Measurements from ENCODE around the gene TCAF1. TPM values are rescaled to one million over a fixed set of nuclear protein-coding genes. Genes with fewer than 3 reads are reported as not detected.

TCAF1 gene
- total RNA-seq, 2 experiments from 2014 or later, result 14.6 to 15.5 TPM

DNA sequence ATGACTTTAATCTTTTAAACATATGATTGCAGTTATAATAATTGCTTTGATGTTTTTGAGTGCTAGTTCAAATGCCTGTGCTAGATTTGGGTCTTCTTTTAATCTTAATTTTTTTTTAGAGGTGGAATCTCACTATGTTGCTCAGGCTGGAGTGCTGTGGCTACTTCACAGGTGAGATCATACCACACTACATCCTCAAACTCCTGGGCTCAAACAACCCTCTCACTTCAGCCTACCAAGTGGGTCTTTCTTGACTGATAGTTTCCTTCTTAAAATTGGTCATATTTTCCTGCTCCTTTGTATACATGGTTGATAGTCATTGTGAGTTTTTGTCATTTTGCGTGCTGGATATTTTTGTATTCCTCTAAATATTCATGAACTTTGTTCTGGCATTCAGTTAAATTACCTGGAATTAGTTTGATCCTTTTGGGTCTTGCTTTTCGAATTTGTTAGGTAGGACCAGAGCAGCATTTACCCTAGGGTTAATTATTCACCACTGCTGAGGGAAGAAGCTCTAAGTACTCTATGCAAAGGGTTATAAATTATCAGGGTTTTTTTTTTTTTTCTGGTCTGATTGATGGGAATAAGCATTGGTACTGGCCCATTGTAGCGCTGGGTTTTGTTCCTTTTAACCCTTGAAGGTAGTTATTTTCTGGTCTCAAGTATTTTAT, 12.1 kb upstream of the TCAF1 start:
- Mint-ChIP-seq H3K27me3 (peaks cover 21% of the 10 kb centered on the region), H3K27ac (no peak overlapping the region), H3K36me3 (ENCODE audit: low read depth) (no peaks in the 10 kb centered on the region), H3K4me1 (no peaks in the 10 kb centered on the region), H3K4me3 (no peak overlapping the region), H3K9me3 (no peaks in the 10 kb centered on the region)
- no peak for DNase-seq
- ChIA-PET POLR2A (no interaction called here), CTCF (no interaction called here)

DNA sequence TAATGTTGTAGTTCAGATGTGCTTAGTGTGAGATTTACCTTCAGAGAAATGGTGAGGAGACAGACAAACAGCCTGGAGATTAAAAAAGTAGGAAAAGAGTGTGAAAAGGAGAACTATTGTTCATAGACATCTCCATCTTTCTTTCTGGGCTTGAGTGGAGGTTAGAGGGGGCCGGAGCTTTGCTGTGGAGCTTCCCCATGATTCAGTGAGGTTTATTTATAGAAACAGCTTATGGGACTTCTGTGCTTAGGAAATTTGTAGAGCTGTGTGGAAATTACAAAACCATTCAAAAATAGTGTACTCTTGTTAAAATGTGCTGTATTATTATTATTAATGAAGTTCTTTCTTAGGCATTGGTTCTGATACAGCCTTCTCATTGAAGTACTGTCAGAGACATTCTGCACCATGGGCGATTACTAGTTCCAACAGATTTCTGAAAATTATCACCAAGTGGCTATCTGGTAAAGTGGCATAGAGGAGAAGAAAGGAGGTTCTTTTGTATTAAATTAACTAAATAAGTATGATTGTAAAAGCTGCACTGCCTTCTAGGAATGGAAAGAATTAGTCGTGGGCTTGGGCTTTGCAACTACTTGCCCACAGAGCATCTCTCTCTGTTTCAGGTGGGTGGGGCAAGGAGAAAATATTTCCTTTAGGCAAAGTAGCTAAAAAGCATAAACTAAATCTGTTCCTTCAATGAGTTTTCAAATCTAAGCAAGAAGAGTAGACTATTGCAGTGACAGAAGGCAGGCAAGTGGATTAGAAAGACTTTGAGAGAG, 8.7 kb upstream of the TCAF1 start:
- no peak for DNase-seq
- ChIA-PET CTCF (no interaction called here), POLR2A (no interaction called here)
- Mint-ChIP-seq H3K36me3 (ENCODE audit: low read depth) (no peaks in the 10 kb centered on the region), H3K4me1 (no peaks in the 10 kb centered on the region), H3K4me3 (no peak overlapping the region), H3K27ac (no peak overlapping the region), H3K27me3 (peaks cover 7% of the 10 kb centered on the region), H3K9me3 (no peaks in the 10 kb centered on the region)

DNA sequence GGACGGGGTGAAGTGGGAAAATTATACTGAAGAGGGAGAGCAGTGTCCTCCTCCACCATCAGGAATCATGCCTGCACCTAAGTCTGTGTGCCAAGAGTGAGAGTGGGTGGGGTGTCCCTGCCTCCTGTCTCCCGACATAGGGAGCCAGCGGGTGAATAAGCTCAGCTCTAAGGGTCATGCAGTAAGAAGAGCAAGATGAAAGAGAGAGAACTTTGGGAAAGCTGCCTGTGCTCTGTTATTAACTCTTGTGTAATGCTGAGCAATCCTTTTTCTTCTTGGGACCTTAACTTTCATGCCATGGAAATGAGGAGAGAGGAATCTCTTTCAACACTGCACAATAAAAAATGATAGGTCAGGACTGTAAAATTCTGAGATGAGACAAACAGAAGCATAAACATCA, 7.9 kb upstream of the TCAF1 start:
- H3K36me3 Mint-ChIP-seq (ENCODE audit: low read depth), result no peaks in the 10 kb centered on the region
- H3K27me3 Mint-ChIP-seq, result peaks cover 7% of the 10 kb centered on the region
- H3K4me3 Mint-ChIP-seq, result no peak overlapping the region
- no peaks in the 10 kb centered on the region for H3K9me3 Mint-ChIP-seq
- DNase-seq, result no peak
- no peaks in the 10 kb centered on the region for H3K4me1 Mint-ChIP-seq
- ChIA-PET CTCF (no interaction called here), POLR2A (no interaction called here)
- H3K27ac Mint-ChIP-seq, result no peak overlapping the region

DNA sequence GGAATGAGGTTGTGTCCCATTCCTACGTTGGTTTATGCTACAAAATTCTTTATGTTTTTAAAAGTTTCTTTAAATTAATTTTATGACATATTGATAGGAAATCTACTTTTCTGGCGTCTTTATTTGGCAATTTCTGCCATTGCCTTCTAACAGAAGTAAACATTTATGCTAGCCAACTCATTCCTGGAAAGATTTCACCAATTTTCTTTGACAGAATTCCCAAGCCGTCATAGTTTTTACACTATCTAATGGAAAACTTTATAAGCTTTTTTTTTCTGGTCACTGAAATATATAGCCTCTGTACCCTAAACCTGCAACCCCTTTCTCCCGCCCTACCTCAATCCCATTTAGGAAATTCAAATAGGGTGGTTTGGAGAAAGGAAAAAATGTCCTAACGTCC, 6.1 kb upstream of the TCAF1 start:
- no peak overlapping the region for H3K27ac Mint-ChIP-seq
- no peak overlapping the region for H3K4me3 Mint-ChIP-seq
- no peaks in the 10 kb centered on the region for H3K9me3 Mint-ChIP-seq
- POLR2A ChIA-PET, result no interaction called here
- no peaks in the 10 kb centered on the region for H3K4me1 Mint-ChIP-seq
- DNase-seq, result no peak
- CTCF ChIA-PET, result no interaction called here
- H3K36me3 Mint-ChIP-seq (ENCODE audit: low read depth), result no peaks in the 10 kb centered on the region
- H3K27me3 Mint-ChIP-seq, result peaks cover 7% of the 10 kb centered on the region

DNA sequence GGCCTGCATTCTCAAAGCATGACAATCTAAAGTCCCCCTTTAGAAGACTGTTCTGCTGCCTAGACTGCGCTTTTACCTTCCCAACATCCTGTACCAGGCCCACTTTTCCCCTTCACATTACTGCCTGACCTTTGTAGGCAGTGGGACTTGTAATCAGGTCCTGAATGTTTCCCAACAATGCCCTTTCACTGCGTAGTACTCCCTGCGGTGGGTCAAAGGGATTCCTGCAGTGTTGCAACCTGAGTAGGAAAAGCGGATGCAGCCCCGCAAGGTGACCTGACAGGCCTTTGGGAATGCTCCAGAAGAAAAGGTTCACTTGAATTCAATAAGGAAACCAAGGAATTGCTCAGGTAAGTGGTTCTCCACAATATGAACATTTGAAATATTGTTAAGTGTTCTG, 4.9 kb upstream of the TCAF1 start:
- Mint-ChIP-seq H3K36me3 (ENCODE audit: low read depth) (no peaks in the 10 kb centered on the region), H3K4me3 (no peak overlapping the region), H3K9me3 (no peaks in the 10 kb centered on the region), H3K27ac (no peak overlapping the region), H3K27me3 (peaks cover 7% of the 10 kb centered on the region), H3K4me1 (peaks cover 4% of the 10 kb centered on the region)
- POLR2A ChIA-PET, result no interaction called here
- DNase-seq, result no peak
- CTCF ChIA-PET, result no interaction called here

DNA sequence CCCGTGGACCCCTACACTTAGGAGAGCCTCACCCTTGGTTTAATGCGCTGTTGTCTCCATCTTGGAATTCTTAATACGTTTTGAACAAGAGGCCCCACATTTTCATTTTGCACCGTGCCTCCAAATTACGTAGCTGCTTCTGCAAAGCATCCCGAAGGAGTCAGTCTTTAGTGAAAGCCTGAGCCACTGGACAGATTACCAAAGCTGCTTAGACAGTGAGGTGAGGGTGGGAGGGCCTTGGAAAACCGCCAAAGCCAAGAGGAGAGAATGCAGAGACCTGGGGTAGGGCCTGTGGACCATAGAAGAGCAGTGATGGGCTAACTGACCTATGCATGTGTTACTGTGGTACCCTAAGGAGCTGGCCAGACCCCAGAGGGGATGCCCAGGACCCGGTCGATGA, 4.2 kb upstream of the TCAF1 start:
- Mint-ChIP-seq H3K27me3 (peaks cover 5% of the 10 kb centered on the region), H3K36me3 (ENCODE audit: low read depth) (no peaks in the 10 kb centered on the region), H3K27ac (no peak overlapping the region), H3K4me3 (no peak overlapping the region), H3K4me1 (peaks cover 8% of the 10 kb centered on the region), H3K9me3 (no peaks in the 10 kb centered on the region)
- DNase-seq, result no peak
- ChIA-PET CTCF (interaction anchor here (0.8 to 1.4 kb wide), 2 partner anchors 10 to 14 kb away, joined by 3 to 4 read pairs; no protein-coding TSS in a partner anchor), POLR2A (no interaction called here)

DNA sequence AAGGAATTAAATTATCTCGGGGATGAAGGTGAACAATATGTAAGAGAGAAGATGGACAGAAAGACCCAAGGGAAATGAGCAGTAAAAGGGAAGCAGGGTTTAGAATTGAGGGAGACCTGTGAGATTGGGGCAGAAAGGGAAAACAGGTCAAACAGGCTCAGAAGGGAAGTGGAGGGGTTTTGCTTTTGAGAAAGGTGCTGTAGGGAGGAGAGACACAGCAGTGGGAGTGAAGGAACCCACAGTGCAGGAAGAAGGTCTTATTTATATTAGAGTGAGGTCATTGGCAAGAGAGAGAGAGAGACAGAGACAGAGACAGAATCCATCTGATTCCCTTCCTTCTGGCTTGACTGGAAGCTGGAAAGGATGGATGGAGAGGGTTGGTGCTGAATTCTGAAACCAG, 3.5 kb upstream of the TCAF1 start:
- H3K4me1 Mint-ChIP-seq, result peaks cover 15% of the 10 kb centered on the region
- H3K27me3 Mint-ChIP-seq, result peaks cover 5% of the 10 kb centered on the region
- no peak overlapping the region for H3K4me3 Mint-ChIP-seq
- no peaks in the 10 kb centered on the region for H3K9me3 Mint-ChIP-seq
- DNase-seq, result no peak
- H3K27ac Mint-ChIP-seq, result no peak overlapping the region
- no peaks in the 10 kb centered on the region for H3K36me3 Mint-ChIP-seq (ENCODE audit: low read depth)
- POLR2A ChIA-PET, result no interaction called here
- CTCF ChIA-PET, result interaction anchor here (1.4 kb wide), 1 partner anchor 14 kb away, joined by 3 read pairs; no protein-coding TSS in a partner anchor

DNA sequence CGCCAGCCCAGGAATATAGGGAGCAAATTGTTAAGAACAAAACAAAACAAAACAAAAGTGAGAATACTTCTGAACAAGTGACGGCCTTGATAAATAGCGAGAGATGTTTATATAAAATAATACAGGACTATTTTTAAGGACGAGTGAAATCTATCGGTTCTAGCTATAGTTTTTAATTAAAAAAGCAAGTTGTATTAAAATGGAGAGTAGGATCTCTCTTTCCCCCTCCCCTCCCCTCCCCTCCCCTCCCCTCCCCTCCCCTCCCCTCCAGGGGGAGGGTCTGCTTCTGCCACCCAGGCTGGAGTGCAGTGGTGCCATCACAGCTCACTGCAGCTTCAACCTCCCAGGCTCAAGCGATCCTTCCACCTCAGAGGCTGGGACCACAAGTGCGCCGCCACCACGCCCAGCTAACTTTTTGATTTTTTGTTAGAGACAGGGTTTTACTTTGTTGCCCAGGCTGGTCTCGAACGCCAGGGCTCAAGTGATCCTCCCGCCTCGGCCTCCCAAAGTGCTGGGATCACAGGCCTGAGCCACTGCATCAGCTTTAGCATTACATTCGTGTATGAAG, 440 bp upstream of the TCAF1 start:
- H3K4me3 Mint-ChIP-seq, result peak overlapping the region; percentile 92
- POLR2A ChIA-PET, result interaction anchor here (1.4 kb wide), 1 partner anchor 226 kb away, joined by 5 read pairs; no protein-coding TSS in a partner anchor
- H3K27ac Mint-ChIP-seq, result peak overlapping the region; percentile 90
- peaks cover 26% of the 10 kb centered on the region for H3K4me1 Mint-ChIP-seq
- H3K9me3 Mint-ChIP-seq, result no peaks in the 10 kb centered on the region
- no peak for DNase-seq
- CTCF ChIA-PET, result interaction anchor here (0.5 to 1.8 kb wide), 7 partner anchors 10 to 1761 kb away, joined by 3 to 10 read pairs (median 5); no protein-coding TSS in a partner anchor
- H3K36me3 Mint-ChIP-seq (ENCODE audit: low read depth), result no peaks in the 10 kb centered on the region
- H3K27me3 Mint-ChIP-seq, result no peaks in the 10 kb centered on the region

DNA sequence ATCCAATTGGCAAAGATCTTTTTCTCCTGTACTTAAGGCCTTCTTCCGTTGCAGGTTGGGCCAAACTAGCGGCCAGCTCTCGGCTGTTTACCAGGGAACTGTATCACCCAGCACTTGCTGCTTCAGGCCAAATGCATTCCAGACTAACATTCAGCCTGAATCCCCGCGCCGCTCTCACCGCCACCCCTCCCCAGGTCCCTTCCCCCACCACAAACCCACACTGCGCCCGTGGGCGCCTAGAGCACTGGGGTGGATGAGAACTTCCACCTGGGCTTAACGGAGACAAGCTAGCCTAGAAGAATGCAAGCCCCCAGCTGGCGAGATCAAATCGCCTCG, 676 bp downstream of the TCAF1 start:
- peak overlapping the region; percentile 90 for H3K27ac Mint-ChIP-seq
- H3K4me3 Mint-ChIP-seq, result peak overlapping the region; percentile 92
- CTCF ChIA-PET, result interaction anchor here (1.2 to 1.8 kb wide), 5 partner anchors 9 to 227 kb away, joined by 3 to 10 read pairs (median 7); no protein-coding TSS in a partner anchor
- no peaks in the 10 kb centered on the region for H3K9me3 Mint-ChIP-seq
- peaks cover 26% of the 10 kb centered on the region for H3K4me1 Mint-ChIP-seq
- no peaks in the 10 kb centered on the region for H3K36me3 Mint-ChIP-seq (ENCODE audit: low read depth)
- DNase-seq, result no peak
- POLR2A ChIA-PET, result interaction anchor here (1.4 kb wide), 1 partner anchor 227 kb away, joined by 5 read pairs; no protein-coding TSS in a partner anchor
- no peaks in the 10 kb centered on the region for H3K27me3 Mint-ChIP-seq

DNA sequence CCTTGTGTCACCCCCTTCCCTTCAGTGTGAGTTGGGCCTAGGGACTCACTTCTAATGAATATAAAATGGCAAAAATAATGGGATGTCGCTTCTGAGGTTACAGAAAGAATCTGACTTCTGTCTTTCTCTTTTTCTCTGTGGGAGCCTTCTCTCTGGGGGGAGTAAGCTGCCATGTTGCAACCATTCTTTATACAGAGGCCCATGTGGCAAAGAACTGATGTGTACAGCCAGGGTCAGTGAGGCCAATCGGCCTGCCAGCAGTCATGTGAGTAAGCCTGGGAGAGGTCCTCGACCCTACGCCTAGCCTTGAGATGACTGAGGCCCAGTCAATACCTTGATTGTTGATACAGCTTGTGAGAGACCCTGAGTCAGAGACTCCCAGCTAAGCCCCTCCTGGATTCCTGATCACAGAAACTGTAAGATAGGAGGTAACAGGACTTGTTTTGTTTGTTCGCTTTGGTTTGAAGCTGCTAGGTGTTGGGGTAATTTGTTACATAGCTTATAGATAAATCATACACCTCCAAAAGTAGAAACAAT, 1.7 kb downstream of the TCAF1 start:
- no peaks in the 10 kb centered on the region for H3K36me3 Mint-ChIP-seq (ENCODE audit: low read depth)
- H3K9me3 Mint-ChIP-seq, result no peaks in the 10 kb centered on the region
- ChIA-PET CTCF (no interaction called here), POLR2A (interaction anchor here (0.6 kb wide), 1 partner anchor 438 kb away, joined by 3 read pairs; no protein-coding TSS in a partner anchor)
- no peaks in the 10 kb centered on the region for H3K27me3 Mint-ChIP-seq
- no peak for DNase-seq
- peaks cover 26% of the 10 kb centered on the region for H3K4me1 Mint-ChIP-seq
- peak overlapping the region; percentile 25 for H3K27ac Mint-ChIP-seq
- H3K4me3 Mint-ChIP-seq, result peak overlapping the region; percentile 92

DNA sequence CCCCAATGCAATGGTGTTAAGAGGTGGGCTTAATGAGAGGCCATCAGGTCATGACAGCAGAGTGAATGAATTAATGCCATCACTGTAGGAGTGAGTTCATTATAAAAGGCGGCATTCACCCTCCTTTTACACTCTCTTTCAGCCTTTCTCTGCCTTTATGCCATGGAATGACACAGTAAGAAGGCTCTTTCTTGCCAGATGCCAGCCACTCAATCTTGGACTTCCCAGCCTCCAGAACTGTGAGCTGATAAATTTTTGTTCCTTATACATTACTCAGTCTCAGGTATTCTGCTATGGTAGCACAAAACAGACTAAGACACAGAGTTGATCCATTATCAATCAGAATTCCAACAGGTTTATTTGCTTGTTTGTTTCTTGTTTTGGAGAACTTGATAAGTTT, 3.2 kb downstream of the TCAF1 start:
- ChIA-PET POLR2A (no interaction called here), CTCF (no interaction called here)
- Mint-ChIP-seq H3K4me3 (no peak overlapping the region), H3K4me1 (peaks cover 27% of the 10 kb centered on the region), H3K27me3 (no peaks in the 10 kb centered on the region), H3K27ac (no peak overlapping the region), H3K36me3 (ENCODE audit: low read depth) (peaks cover 1% of the 10 kb centered on the region), H3K9me3 (no peaks in the 10 kb centered on the region)
- DNase-seq, result no peak

DNA sequence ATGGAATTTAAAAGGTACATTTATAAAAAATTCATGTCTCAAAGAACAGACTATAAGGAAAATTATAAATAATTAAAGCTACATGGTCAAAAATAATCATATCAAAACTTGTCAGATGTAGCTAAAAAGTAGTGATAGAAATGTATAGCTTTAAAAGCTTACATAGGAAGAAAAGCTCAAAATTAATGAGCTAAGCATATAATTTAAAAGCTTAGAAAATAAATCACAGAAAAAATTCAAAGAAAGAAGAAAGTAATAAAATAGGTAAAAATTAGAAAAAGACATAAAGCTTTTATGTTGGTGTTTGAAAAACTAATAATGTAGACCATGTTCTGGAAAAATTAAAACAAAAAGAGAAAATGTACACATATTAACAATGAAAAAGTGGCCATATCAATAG, 5.3 kb downstream of the TCAF1 start:
- H3K27ac Mint-ChIP-seq, result no peak overlapping the region
- no peaks in the 10 kb centered on the region for H3K27me3 Mint-ChIP-seq
- H3K9me3 Mint-ChIP-seq, result peaks cover 6% of the 10 kb centered on the region
- peaks cover 30% of the 10 kb centered on the region for H3K4me1 Mint-ChIP-seq
- CTCF ChIA-PET, result no interaction called here
- POLR2A ChIA-PET, result no interaction called here
- DNase-seq, result no peak
- no peak overlapping the region for H3K4me3 Mint-ChIP-seq
- H3K36me3 Mint-ChIP-seq (ENCODE audit: low read depth), result peaks cover 1% of the 10 kb centered on the region
